Sigmoid colon (tissue), 7 donors: ENCODE results near the gene FBH1. TPM values are rescaled to one million over a fixed set of nuclear protein-coding genes. Genes with fewer than 3 reads are reported as not detected.
"Not testable (repeated sequence)": the region's sequence is repeated elsewhere in the genome, so short reads cannot be mapped to it uniquely, and the experiment has no call there.

Experiments used
- DNase-seq: peaks from one replicate; pipeline ENCODE4 v3.0.0-alpha.2; 2019
- H3K27ac ChIP-seq, 4 donors: fragments of 200-600 bp; sonication (generic); one replicate each; pipeline ENCODE4 v1.5.1; 2016 to 2019; ENCODE audit warnings: mild to moderate bottlenecking in 1 of 4
- H3K27me3 ChIP-seq, 3 donors: fragments of 200-600 bp; sonication (generic); one replicate each; pipeline ENCODE4 v1.5.1; 2019; ENCODE audit warnings: mild to moderate bottlenecking in 1 of 3
- H3K36me3 ChIP-seq, 4 donors: fragments of 200-600 bp; sonication (generic); one replicate each; pipeline ENCODE4 v1.5.1; 2016 to 2019
- H3K4me1 ChIP-seq, 4 donors: fragments of 200-600 bp; sonication (generic); one replicate each; pipeline ENCODE4 v1.5.1; 2017 to 2019
- H3K4me3 ChIP-seq, 4 donors: fragments of 200-600 bp; sonication (generic); one replicate each; pipeline ENCODE4 v1.5.1; 2017 to 2019; ENCODE audit warnings: mild to moderate bottlenecking in 2 of 4, moderate library complexity in 1 of 4
- H3K9me3 ChIP-seq, 4 donors: fragments of 200-600 bp in 3 of 4; sonication (generic) in 3 of 4; one replicate each; pipeline versions ENCODE4 v1.5.1 to v1.6.1; 2013 to 2019
- EP300 ChIP-seq, 4 donors: sonication (generic); formaldehyde crosslinking; IDR thresholded peaks; one replicate each; pipeline ENCODE4 v1.6.1; 2017; ENCODE audit warnings: antibody characterized with exemption in 4 of 4
- POLR2A ChIP-seq, 2 donors: fragments of 450-650 bp; IDR thresholded peaks; one replicate each; pipeline ENCODE4 v1.6.1; 2016; ENCODE audit warnings: antibody characterized with exemption in 2 of 2, mild to moderate bottlenecking in 2 of 2, moderate library complexity in 2 of 2
- POLR2AphosphoS5 ChIP-seq, 4 donors: sonication (generic); formaldehyde crosslinking; IDR thresholded peaks; one replicate each; pipeline ENCODE4 v1.6.1; 2017; ENCODE audit warnings: antibody characterized with exemption in 4 of 4
- WGBS, 2 donors: extraction: QIAGEN DNeasy Blood & Tissue Kit; methylation state at CpG; one replicate each; pipeline ENCODE4 v1.1.7; 2013; 5-methylcytosine and 5-hydroxymethylcytosine counted together
- intact Hi-C: fragments of 100-400 bp; cut with DNase I; formaldehyde crosslinking; loops from one replicate; pipeline ENCODE4 v1.15.1; 2023
- polyA plus RNA-seq, 3 donors: library from polyadenylated mRNA; stranded (reverse); fragments of 200-250 nt; gene quantifications; one replicate each; pipeline ENCODE4 v1.2.3, GENCODE V29; 2013
- total RNA-seq, 4 donors: library from RNA; depleted of rRNA; stranded (reverse); fragments of >200 nt; gene quantifications; one replicate each; pipeline ENCODE4 v1.1.0, GENCODE V29; 2016
- TF ChIP-seq, protein P1 (sequence below), 4 experiments: fragments of 450-650 bp in 3 of 4; fragments of 200-600 bp in 1 of 4; IDR thresholded peaks; one replicate each; pipeline ENCODE4 v1.5.1; 2016 to 2019; ENCODE audit warnings: antibody characterized with exemption in 4 of 4, mild to moderate bottlenecking in 3 of 4, moderate library complexity in 2 of 4
- donor health status: healthy with polysubstance abuse.
- donor health status: Bipolar disorder and iron deficiency.
- donor health status: healthy.

FBH1 gene
- total and polyA plus RNA-seq, 7 donors = 31.2 to 85.9 (median 68.7) TPM

DNA sequence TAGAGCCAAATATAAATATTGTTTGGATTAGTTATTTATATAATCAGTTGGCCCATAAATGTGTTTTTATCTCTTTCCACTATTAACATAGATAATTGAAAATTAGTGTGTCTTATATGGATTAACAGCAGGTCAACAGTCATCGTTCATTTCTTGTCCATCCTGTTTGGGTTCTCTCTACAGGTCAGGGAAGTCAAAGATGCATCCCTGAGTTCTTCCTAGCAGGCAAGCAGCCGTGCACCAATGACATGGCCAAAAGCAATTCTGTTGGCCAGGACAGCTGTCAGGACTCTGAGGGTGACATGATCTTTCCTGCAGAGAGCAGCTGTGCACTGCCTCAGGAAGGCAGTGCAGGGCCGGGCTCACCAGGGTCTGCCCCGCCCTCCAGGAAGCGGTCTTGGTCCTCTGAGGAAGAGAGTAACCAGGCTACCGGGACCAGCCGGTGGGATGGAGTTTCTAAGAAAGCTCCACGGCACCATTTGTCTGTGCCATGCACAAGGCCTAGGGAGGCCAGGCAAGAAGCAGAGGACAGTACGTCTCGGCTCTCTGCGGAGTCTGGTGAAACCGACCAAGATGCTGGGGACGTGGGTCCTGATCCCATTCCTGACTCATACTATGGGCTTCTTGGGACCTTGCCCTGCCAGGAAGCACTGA lies 15.9 kb downstream of the FBH1 start:
- no peak overlapping the region for H3K27ac ChIP-seq
- H3K27me3 ChIP-seq = no peaks in the 10 kb centered on the region
- WGBS, 2 donors = 79 to 83% methylated on average over 13 of the region's 13 CpGs
- intact Hi-C loops = no loop called here
- no peak overlapping the region for H3K4me3 ChIP-seq
- peak; percentile 71 for DNase-seq
- H3K36me3 ChIP-seq = peaks cover 16 to 46% (median 22%) of the 10 kb centered on the region in 4 donors
- TF ChIP-seq POLR2A (IDR thresholded peaks at IDR 0.05) = no peak
- TF ChIP-seq POLR2AphosphoS5 (IDR thresholded peaks at IDR 0.05) = no peak
- TF ChIP-seq, protein P1, sequence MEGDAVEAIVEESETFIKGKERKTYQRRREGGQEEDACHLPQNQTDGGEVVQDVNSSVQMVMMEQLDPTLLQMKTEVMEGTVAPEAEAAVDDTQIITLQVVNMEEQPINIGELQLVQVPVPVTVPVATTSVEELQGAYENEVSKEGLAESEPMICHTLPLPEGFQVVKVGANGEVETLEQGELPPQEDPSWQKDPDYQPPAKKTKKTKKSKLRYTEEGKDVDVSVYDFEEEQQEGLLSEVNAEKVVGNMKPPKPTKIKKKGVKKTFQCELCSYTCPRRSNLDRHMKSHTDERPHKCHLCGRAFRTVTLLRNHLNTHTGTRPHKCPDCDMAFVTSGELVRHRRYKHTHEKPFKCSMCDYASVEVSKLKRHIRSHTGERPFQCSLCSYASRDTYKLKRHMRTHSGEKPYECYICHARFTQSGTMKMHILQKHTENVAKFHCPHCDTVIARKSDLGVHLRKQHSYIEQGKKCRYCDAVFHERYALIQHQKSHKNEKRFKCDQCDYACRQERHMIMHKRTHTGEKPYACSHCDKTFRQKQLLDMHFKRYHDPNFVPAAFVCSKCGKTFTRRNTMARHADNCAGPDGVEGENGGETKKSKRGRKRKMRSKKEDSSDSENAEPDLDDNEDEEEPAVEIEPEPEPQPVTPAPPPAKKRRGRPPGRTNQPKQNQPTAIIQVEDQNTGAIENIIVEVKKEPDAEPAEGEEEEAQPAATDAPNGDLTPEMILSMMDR (IDR thresholded peaks at IDR 0.05) = no peak
- TF ChIP-seq EP300 (IDR thresholded peaks at IDR 0.05) = no peak
- H3K9me3 ChIP-seq = no peaks in the 10 kb centered on the region
- H3K4me1 ChIP-seq = peaks cover 0 to 5% (median 0%) of the 10 kb centered on the region in 4 donors

DNA sequence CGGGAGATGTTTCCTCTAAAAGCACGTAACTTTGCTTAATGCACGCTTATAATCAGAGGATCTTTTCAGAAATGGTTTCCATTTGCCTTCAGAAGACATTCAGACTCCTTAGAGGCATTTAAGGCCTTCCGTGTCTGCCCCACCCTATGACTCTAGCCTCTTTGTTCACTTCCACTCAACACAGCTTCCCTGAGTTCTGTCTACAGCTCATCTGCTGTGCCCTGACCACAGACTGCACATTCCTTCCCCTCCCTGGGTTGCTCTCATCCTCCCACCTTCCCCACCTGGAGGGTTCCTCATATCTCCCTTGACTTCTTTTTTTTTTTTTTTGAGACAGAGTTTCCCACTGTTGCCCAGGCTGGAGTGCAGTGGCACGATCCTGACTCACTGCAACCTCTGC lies 16.6 kb downstream of the FBH1 start:
- peaks cover 20 to 53% (median 28%) of the 10 kb centered on the region in 4 donors for H3K36me3 ChIP-seq
- no peak overlapping the region for H3K4me3 ChIP-seq
- peaks cover 0 to 5% (median 0%) of the 10 kb centered on the region in 4 donors for H3K4me1 ChIP-seq
- no peaks in the 10 kb centered on the region for H3K27me3 ChIP-seq
- no peak overlapping the region for H3K27ac ChIP-seq
- intact Hi-C loops = no loop called here
- TF ChIP-seq POLR2A (IDR thresholded peaks at IDR 0.05) (no peak), POLR2AphosphoS5 (IDR thresholded peaks at IDR 0.05) (no peak), EP300 (IDR thresholded peaks at IDR 0.05) (no peak)
- TF ChIP-seq, protein P1 (IDR thresholded peaks at IDR 0.05) = no peak
- 95 to 96% methylated on average over 5 of the region's 5 CpGs for WGBS, 2 donors
- no peak for DNase-seq
- no peaks in the 10 kb centered on the region for H3K9me3 ChIP-seq

DNA sequence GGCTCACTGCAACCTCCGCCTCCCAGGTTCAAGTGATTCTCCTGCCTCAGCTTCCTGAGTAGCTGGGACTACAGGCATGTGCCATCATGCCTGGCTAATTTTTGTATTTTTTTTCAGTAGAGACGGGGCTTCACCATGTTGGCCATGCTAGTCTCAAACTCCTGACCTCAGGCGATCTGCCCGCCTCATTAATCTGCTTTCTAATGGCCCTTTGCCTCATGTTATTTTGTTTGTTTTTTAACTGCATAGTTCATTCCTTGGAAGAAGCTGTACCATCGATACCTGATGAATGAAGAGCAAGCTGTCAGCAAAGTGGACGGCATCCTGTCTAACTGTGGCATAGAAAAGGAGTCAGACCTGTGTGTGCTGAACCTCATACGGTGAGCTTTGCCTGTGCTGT lies 18.6 kb downstream of the FBH1 start:
- DNase-seq, intact Hi-C loops: not testable (repeated sequence)
- WGBS, 2 donors = 91 to 96% methylated on average over 7 of the region's 7 CpGs

DNA sequence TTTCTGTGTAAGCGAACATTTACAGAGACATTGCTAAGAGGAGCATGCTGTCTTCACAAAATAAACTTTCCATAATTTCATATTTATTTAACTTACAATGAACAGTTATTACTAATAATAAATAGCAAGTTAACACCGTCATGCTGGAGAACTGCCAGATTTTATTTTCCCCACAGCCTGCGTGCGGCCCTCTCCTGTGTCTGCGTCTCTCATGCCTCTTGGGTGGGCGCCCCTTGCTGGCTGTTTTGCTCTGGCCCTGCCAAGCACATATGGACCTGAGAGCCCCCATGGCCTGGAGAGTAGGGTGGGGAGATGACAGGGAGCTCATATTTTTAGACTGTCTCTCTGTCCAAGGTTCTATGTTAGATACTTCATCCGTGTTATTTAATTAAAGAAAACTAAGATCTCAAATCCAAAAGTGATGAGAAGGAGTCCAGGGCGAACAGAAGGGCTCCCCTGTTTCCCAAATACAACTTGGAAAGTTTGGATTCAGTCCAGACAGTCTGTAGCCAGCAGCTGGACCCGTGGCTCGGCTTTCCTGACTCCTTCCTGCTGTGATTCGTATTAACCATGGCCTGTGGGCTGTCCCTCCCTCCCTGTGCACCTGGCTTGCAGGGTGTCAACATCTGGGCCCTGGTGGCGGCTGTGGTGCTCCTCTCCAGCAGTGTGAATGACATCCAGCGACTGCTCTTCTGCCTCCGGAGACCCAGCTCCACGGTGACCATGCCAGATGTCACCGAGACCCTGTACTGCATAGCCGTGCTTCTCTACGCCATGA lies 20.5 kb downstream of the FBH1 start:
- Histone ChIP-seq H3K4me1 (peaks cover 0 to under 1% (median 0%) of the 10 kb centered on the region in 4 donors), H3K27me3 (no peaks in the 10 kb centered on the region), H3K9me3 (no peaks in the 10 kb centered on the region), H3K4me3 (no peak overlapping the region), H3K36me3 (peaks cover 20 to 91% (median 51%) of the 10 kb centered on the region in 4 donors), H3K27ac (peak overlapping the region in 2 of 4 donors; percentile 25 to 30)
- intact Hi-C loops = no loop called here
- DNase-seq = peak; percentile 84
- no peak for TF ChIP-seq POLR2AphosphoS5 (IDR thresholded peaks at IDR 0.05)
- no peak for TF ChIP-seq POLR2A (IDR thresholded peaks at IDR 0.05)
- 80 to 81% methylated on average over 18 of the region's 18 CpGs for WGBS, 2 donors

More for the DNA sequence above, 18.6 kb downstream of the FBH1 start:
- peaks cover 20 to 73% (median 34%) of the 10 kb centered on the region in 4 donors for H3K36me3 ChIP-seq
- not testable (repeated sequence) for H3K9me3 ChIP-seq, H3K27me3 ChIP-seq, H3K4me3 ChIP-seq, H3K4me1 ChIP-seq, H3K27ac ChIP-seq

DNA sequence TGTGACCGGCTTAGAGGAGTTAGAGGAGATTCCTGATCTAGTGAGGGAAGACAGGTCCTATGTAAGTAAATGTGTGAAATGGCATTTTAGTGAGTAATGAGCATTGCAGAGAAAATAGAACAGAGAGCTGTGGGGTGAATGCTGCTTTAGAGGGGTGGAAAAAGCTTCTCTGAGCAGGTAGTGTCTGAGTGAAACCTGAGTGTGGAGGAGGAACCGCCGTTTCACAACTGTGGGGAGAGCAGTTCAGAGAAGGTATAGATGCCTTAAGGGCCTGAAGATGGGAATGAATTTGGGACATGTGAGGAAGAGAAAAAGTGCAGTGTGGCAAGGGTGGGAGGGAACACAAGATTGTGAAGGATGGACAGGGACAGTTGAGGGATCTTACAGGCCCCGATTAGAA lies 21.6 kb downstream of the FBH1 start:
- Histone ChIP-seq H3K27me3 (no peaks in the 10 kb centered on the region), H3K4me3 (no peak overlapping the region), H3K9me3 (no peaks in the 10 kb centered on the region), H3K36me3 (peaks cover 26 to 95% (median 60%) of the 10 kb centered on the region in 4 donors), H3K4me1 (no peaks in the 10 kb centered on the region), H3K27ac (no peak overlapping the region)
- WGBS, 2 donors = 94 to 96% methylated on average over 4 of the region's 4 CpGs
- no peak for DNase-seq
- TF ChIP-seq POLR2AphosphoS5 (IDR thresholded peaks at IDR 0.05) = no peak
- TF ChIP-seq, protein P1 (IDR thresholded peaks at IDR 0.05) = no peak
- no peak for TF ChIP-seq POLR2A (IDR thresholded peaks at IDR 0.05)
- no peak for TF ChIP-seq EP300 (IDR thresholded peaks at IDR 0.05)
- intact Hi-C loops = no loop called here
